Endodermal cell (in vitro differentiated cells): Measurements from ENCODE around the gene LSMEM2. TPM values are rescaled to one million over a fixed set of nuclear protein-coding genes. Genes with fewer than 3 reads are reported as not detected.

Experiments
- DNase-seq: peaks from one replicate; pipeline ENCODE4 v3.0.0-alpha.2; 2017
- H3K27ac ChIP-seq: 2 replicates; pipeline ENCODE4 v1.5.1; 2013; ENCODE audit warnings: mild to moderate bottlenecking, low read depth, low read length, moderate library complexity
- H3K27me3 ChIP-seq: 2 replicates; pipeline ENCODE4 v1.6.1; 2013; ENCODE audit warnings: mild to moderate bottlenecking, low read length, moderate library complexity; ENCODE audit not compliant: insufficient read depth, control insufficient read depth, poor library complexity, severe bottlenecking
- H3K36me3 ChIP-seq: 2 replicates; pipeline ENCODE4 v1.7.0; 2013; ENCODE audit warnings: mild to moderate bottlenecking, low read length, moderate library complexity; ENCODE audit not compliant: control insufficient read depth, insufficient read depth
- H3K4me1 ChIP-seq: one replicate; pipeline ENCODE4 v1.7.0; 2013; ENCODE audit warnings: low read length; ENCODE audit not compliant: control insufficient read depth, insufficient read depth
- H3K4me3 ChIP-seq: 2 replicates; pipeline ENCODE4 v1.5.1; 2013; ENCODE audit warnings: mild to moderate bottlenecking, low read length, moderate library complexity
- H3K9ac ChIP-seq: 2 replicates; pipeline ENCODE4 v1.6.1; 2013; ENCODE audit warnings: mild to moderate bottlenecking, low read length, moderate library complexity; ENCODE audit not compliant: poor library complexity, severe bottlenecking; ENCODE audit errors: extremely low read depth
- H3K9me3 ChIP-seq: 2 replicates; pipeline ENCODE4 v1.6.1; 2013; ENCODE audit warnings: mild to moderate bottlenecking, low read length, moderate library complexity; ENCODE audit not compliant: control insufficient read depth
- H3K27ac Mint-ChIP-seq: 2 replicates; pipeline ENCODE4 v1.8.0; 2020; ENCODE audit warnings: mixed read lengths
- H3K27me3 Mint-ChIP-seq: 2 replicates; pipeline ENCODE4 v1.8.0; 2021; ENCODE audit warnings: mild to moderate bottlenecking, mixed read lengths; ENCODE audit not compliant: insufficient read depth
- H3K36me3 Mint-ChIP-seq: 2 replicates; pipeline ENCODE4 v1.8.0; 2020; ENCODE audit warnings: low read depth, mixed read lengths
- H3K4me1 Mint-ChIP-seq: 2 replicates; pipeline ENCODE4 v1.8.0; 2020; ENCODE audit warnings: mixed read lengths
- H3K4me3 Mint-ChIP-seq: 2 replicates; pipeline ENCODE4 v1.8.0; 2020; ENCODE audit warnings: mild to moderate bottlenecking, moderate library complexity, mixed read lengths
- H3K9me3 Mint-ChIP-seq: 2 replicates; pipeline ENCODE4 v1.8.0; 2020; ENCODE audit warnings: mild to moderate bottlenecking, mixed read lengths
- whole genome bisulfite sequencing, 2 experiments: methylation state at CpG; one replicate each; pipeline versions ENCODE4 v1.1.5 to v1.1.7; 2013; ENCODE audit warnings: missing lambda C conversion rate in 2 of 2, mixed read lengths in 1 of 2; ENCODE audit not compliant: insufficient coverage in 1 of 2, insufficient read length in 1 of 2; 5-methylcytosine and 5-hydroxymethylcytosine counted together
- total RNA-seq, 2 donors: library from RNA; stranded (reverse); fragmentation: NEBNext Ultra II Directional in 1 of 2; extraction: Animal tissue kit (Norgen Biotek cat#: 25700) in 1 of 2; gene quantifications; 2 replicates in 1 of 2; 3 replicates in 1 of 2; pipeline ENCODE4 v1.2.1, GENCODE V29; 2021
- TF ChIP-seq, protein P1 (sequence below): fragments of 200-600 bp; sonication (generic); conservative IDR thresholded peaks from 2 replicates; pipeline ENCODE4 v1.5.0; 2021; ENCODE audit warnings: antibody characterized with exemption, mild to moderate bottlenecking

LSMEM2 gene
- total RNA-seq, 2 donors from 2014 or later, result not detected

- H3K27ac Mint-ChIP-seq, result peak overlapping the region; percentile 6
- DNase-seq, result no peak
- no peaks in the 10 kb centered on the region for H3K9me3 Mint-ChIP-seq
- H3K27me3 Mint-ChIP-seq, result no peaks in the 10 kb centered on the region
- peaks cover 22% of the 10 kb centered on the region for H3K4me1 Mint-ChIP-seq
- H3K36me3 Mint-ChIP-seq, result no peaks in the 10 kb centered on the region
- 87 to 90% methylated on average over 2 to 4 of the region's 4 CpGs for WGBS, 2 experiments
- H3K4me3 ChIP-seq, result no peak overlapping the region
- H3K27me3 ChIP-seq, result no peaks in the 10 kb centered on the region
- peak overlapping the region; percentile 74 for H3K27ac ChIP-seq
- no peak overlapping the region for H3K9ac ChIP-seq
- H3K4me3 Mint-ChIP-seq, result no peak overlapping the region
- TF ChIP-seq, protein P1, sequence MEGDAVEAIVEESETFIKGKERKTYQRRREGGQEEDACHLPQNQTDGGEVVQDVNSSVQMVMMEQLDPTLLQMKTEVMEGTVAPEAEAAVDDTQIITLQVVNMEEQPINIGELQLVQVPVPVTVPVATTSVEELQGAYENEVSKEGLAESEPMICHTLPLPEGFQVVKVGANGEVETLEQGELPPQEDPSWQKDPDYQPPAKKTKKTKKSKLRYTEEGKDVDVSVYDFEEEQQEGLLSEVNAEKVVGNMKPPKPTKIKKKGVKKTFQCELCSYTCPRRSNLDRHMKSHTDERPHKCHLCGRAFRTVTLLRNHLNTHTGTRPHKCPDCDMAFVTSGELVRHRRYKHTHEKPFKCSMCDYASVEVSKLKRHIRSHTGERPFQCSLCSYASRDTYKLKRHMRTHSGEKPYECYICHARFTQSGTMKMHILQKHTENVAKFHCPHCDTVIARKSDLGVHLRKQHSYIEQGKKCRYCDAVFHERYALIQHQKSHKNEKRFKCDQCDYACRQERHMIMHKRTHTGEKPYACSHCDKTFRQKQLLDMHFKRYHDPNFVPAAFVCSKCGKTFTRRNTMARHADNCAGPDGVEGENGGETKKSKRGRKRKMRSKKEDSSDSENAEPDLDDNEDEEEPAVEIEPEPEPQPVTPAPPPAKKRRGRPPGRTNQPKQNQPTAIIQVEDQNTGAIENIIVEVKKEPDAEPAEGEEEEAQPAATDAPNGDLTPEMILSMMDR, result no peak
- no peaks in the 10 kb centered on the region for H3K36me3 ChIP-seq
- peaks cover under 1% of the 10 kb centered on the region for H3K4me1 ChIP-seq
- no peaks in the 10 kb centered on the region for H3K9me3 ChIP-seq
These were observed 45.7 kb upstream of the LSMEM2 start for GRCh38 chr3:50233176-50233575.

DNA sequence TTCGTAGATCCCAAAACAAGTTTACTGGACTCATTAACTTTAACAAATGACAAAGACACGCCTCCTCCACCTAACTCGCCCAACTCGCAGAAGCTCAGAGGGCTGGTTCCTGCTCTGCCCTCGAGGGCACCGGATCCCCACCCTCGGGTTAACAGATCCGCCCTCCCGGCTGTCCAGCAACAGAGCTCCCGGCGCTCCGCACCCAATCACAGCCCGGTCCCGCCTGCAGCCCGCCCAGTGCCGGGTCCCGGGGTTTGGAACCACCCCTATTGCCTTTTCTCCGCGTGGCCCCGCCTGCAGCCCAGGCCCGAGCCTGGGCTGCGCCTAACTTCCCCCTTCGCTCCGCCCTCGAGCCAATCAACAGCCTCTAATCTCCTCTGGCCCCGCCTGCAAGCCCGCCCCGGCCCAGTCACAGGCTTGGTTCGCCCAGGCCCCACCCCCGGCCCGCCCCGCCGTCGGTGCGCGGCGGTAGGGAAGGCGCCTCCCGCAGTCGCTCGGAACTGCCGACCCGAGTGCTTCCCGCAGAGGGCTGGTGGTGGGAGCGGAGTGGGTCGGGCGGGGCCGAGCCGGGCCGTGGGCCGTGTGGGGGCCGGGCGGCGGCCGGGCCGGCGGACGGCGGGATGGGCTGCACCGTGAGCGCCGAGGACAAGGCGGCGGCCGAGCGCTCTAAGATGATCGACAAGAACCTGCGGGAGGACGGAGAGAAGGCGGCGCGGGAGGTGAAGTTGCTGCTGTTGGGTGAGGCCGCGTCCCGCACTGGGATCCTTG, 43.0 kb upstream of the LSMEM2 start, which contains the start of gene GNAI2:
GNAI2 (plus strand) TSS at position 489 of the 768 bp plus-strand sequence; CDS start at position 621, 132 bp downstream.
- Mint-ChIP-seq H3K4me3 (peak within 1 kb of the TSS; percentile 96), H3K9me3 (no peaks in the 10 kb centered on the region), H3K4me1 (peaks cover 39% of the 10 kb centered on the region), H3K27ac (peak within 1 kb of the TSS; percentile 95), H3K27me3 (no peaks in the 10 kb centered on the region), H3K36me3 (peaks cover 2% of the 10 kb centered on the region)
- 0 to 1% methylated on average over 29 to 75 of the region's 75 CpGs for WGBS, 2 experiments
- peaks cover 4% of the 10 kb centered on the region for H3K36me3 ChIP-seq
- peak within 1 kb of the TSS; percentile 81 for H3K9ac ChIP-seq
- peak; percentile 100 for DNase-seq
- H3K4me3 ChIP-seq, result peak within 1 kb of the TSS; percentile 94
- H3K9me3 ChIP-seq, result no peaks in the 10 kb centered on the region
- H3K27me3 ChIP-seq, result no peaks in the 10 kb centered on the region
- peaks cover 21% of the 10 kb centered on the region for H3K4me1 ChIP-seq
- H3K27ac ChIP-seq, result peak within 1 kb of the TSS; percentile 58
- TF ChIP-seq, protein P1, result no peak

DNA sequence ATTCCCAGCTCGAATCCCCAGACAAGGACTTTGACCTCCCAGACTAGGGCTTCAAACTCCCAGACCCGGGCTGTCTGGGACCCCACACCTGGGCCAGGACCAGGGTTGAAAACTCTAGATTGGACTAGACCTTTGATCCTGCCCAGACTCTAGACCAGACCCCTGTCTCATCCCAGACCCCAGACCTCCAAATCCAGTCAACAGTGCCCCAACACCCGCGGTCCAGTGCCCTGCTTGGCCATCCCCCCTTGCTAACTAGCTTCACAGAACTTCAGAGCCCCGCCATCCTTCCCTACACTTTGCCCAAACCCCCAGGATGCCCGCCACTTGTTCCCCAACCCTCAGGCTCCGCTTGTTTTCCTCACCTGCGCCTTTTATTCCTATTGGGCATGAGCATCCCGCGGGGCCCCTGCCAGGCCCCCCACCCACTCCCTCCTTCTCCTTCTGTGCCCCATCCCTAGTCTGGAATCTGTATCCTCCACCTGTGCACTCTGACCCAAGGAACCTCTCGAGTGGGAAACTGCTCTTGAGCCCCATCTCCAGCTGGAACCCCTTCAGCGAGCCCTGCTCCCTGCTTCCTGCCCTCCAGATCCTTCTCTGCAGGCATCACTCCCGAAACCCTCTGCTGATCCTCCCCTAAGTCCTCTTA, 42.3 kb upstream of the LSMEM2 start:
- peaks cover 46% of the 10 kb centered on the region for H3K4me1 Mint-ChIP-seq
- no peaks in the 10 kb centered on the region for H3K9me3 Mint-ChIP-seq
- 2% methylated on average over 10 to 13 of the region's 13 CpGs for WGBS, 2 experiments
- H3K27ac ChIP-seq, result no peak overlapping the region
- peak overlapping the region; percentile 95 for H3K27ac Mint-ChIP-seq
- peaks cover 2% of the 10 kb centered on the region for H3K36me3 Mint-ChIP-seq
- peaks cover 28% of the 10 kb centered on the region for H3K4me1 ChIP-seq
- H3K4me3 ChIP-seq, result peak overlapping the region; percentile 94
- H3K27me3 Mint-ChIP-seq, result no peaks in the 10 kb centered on the region
- peak overlapping the region; percentile 81 for H3K9ac ChIP-seq
- no peaks in the 10 kb centered on the region for H3K9me3 ChIP-seq
- peak overlapping the region; percentile 96 for H3K4me3 Mint-ChIP-seq
- H3K27me3 ChIP-seq, result no peaks in the 10 kb centered on the region
- peak; percentile 67 for DNase-seq
- TF ChIP-seq, protein P1, result no peak
- H3K36me3 ChIP-seq, result peaks cover 4% of the 10 kb centered on the region
